HS-27A (cell line): ENCODE data around the gene MUC2.
A peak's percentile ranks its signal among the peaks of the same experiment; 100 is the strongest.

Experiments used
- DNase-seq: peaks from one replicate; pipeline ENCODE4 v3.0.0-alpha.2; 2012; ENCODE audit warnings: low read depth, missing footprints

MUC2 gene

GRCh38 chr11:1051356-1052132, 23.1 kb upstream of the MUC2 start:
- no peak for DNase-seq

- no peak for DNase-seq
Observed at GRCh38 chr11:1052133-1053011, 22.3 kb upstream of the MUC2 start.

GRCh38 chr11:1053121-1053901, 21.4 kb upstream of the MUC2 start:
- DNase-seq, result no peak

GRCh38 chr11:1054143-1055108, 20.2 kb upstream of the MUC2 start:
- DNase-seq, result no peak

GRCh38 chr11:1055109-1055703, 19.5 kb upstream of the MUC2 start:
- DNase-seq, result no peak

- no peak for DNase-seq
Observed at GRCh38 chr11:1055990-1056771, 18.5 kb upstream of the MUC2 start.

- DNase-seq, result no peak
Observed at GRCh38 chr11:1057806-1058205, 16.9 kb upstream of the MUC2 start.

GRCh38 chr11:1059759-1060158, 14.9 kb upstream of the MUC2 start:
- no peak for DNase-seq

- DNase-seq, result no peak
Observed at GRCh38 chr11:1060410-1060809, 14.3 kb upstream of the MUC2 start.

GRCh38 chr11:1060852-1061616, 13.6 kb upstream of the MUC2 start:
- peak; percentile 75 for DNase-seq

GRCh38 chr11:1062075-1062820, 12.4 kb upstream of the MUC2 start:
- no peak for DNase-seq

- no peak for DNase-seq
Observed at GRCh38 chr11:1064167-1064566, 10.5 kb upstream of the MUC2 start.

GRCh38 chr11:1067812-1068496, 6.7 kb upstream of the MUC2 start:
- DNase-seq, result no peak

- no peak for DNase-seq
Observed at GRCh38 chr11:1069740-1070139, 4.9 kb upstream of the MUC2 start.

- no peak for DNase-seq
Observed at GRCh38 chr11:1070594-1071462, 3.8 kb upstream of the MUC2 start.

GRCh38 chr11:1071571-1072115, 3.0 kb upstream of the MUC2 start:
- no peak for DNase-seq
